ENCODE data around the gene NEK9. TPM values are rescaled to one million over a fixed set of nuclear protein-coding genes. Genes with fewer than 3 reads are reported as not detected.
A peak's percentile ranks its signal among the peaks of the same experiment; 100 is the strongest.
"Not testable (repeated sequence)": the region's sequence is repeated elsewhere in the genome, so short reads cannot be mapped to it uniquely, and the experiment has no call there.

The NEK9 gene
- total RNA-seq, 1 experiment from 2014 or later = 40.7 TPM

GRCh38 chr14:75128596-75128990 is 1.7 kb upstream of the NEK9 start:
- TF ChIP-seq, protein P1, sequence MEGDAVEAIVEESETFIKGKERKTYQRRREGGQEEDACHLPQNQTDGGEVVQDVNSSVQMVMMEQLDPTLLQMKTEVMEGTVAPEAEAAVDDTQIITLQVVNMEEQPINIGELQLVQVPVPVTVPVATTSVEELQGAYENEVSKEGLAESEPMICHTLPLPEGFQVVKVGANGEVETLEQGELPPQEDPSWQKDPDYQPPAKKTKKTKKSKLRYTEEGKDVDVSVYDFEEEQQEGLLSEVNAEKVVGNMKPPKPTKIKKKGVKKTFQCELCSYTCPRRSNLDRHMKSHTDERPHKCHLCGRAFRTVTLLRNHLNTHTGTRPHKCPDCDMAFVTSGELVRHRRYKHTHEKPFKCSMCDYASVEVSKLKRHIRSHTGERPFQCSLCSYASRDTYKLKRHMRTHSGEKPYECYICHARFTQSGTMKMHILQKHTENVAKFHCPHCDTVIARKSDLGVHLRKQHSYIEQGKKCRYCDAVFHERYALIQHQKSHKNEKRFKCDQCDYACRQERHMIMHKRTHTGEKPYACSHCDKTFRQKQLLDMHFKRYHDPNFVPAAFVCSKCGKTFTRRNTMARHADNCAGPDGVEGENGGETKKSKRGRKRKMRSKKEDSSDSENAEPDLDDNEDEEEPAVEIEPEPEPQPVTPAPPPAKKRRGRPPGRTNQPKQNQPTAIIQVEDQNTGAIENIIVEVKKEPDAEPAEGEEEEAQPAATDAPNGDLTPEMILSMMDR (IDR thresholded peaks at IDR 0.05) = no peak
- TF ChIP-seq SIN3A (IDR thresholded peaks at IDR 0.05; ENCODE audit: borderline replicate concordance, insufficient read depth, low read depth, low read length) (no peak), POLR2AphosphoS5 (IDR thresholded peaks at IDR 0.05; ENCODE audit: low read depth, low read length) (no peak), REST (IDR thresholded peaks at IDR 0.05; ENCODE audit: insufficient read depth in 1 of 2, low read depth in 2 of 2, low read length in 1 of 2) (no peak), TCF7L2 (IDR thresholded peaks at IDR 0.05; ENCODE audit: low read depth, low read length) (no peak)
- H3K27me3 ChIP-seq (ENCODE audit: control insufficient read depth, insufficient read depth, low read length) = no peaks in the 10 kb centered on the region
- H3K4me1 ChIP-seq (ENCODE audit: control insufficient read depth, insufficient read depth, low read length) = peaks cover 22% of the 10 kb centered on the region; the same call in 1 of the 2 replicates
- no peak overlapping the region for H3K27ac ChIP-seq (ENCODE audit: low read length)
- peaks cover 11% of the 10 kb centered on the region; the same call in 1 of the 2 replicates for H3K36me3 ChIP-seq (ENCODE audit: control insufficient read depth, insufficient read depth, low read length)
- no peak for ATAC-seq
- no peak for DNase-seq (ENCODE audit: low read depth, low spot score)
- in situ Hi-C loops (cut with HindIII; ENCODE audit: low pct_unique_long_range_greater_than_20kb, low sequenced_read_pairs) (no loop called here), intact Hi-C loops (cut with micrococcal nuclease; ENCODE audit: unreplicated experiment) (no loop called here)
- ChIA-PET POLR2A (interaction anchor here (1.1 kb wide), 1 partner anchor 155 kb away, joined by 3 read pairs; no protein-coding TSS in a partner anchor), CTCF (interaction anchor here (0.6 kb wide), 1 partner anchor 174 kb away, joined by 8 read pairs; no protein-coding TSS in a partner anchor)
- BruUV-seq (replicated peaks) = no TSS peak
- no peak overlapping the region for H3K4me3 ChIP-seq (ENCODE audit: low read depth in 2 of 2, low read length in 2 of 2)
- no peaks in the 10 kb centered on the region for H3K9me3 ChIP-seq (ENCODE audit: control insufficient read depth, insufficient read depth, low read depth, low read length)

- intact Hi-C loops (cut with micrococcal nuclease; ENCODE audit: unreplicated experiment) = no loop called here
- Histone ChIP-seq H3K9me3 (ENCODE audit: control insufficient read depth, insufficient read depth, low read depth, low read length) (no peaks in the 10 kb centered on the region), H3K27ac (ENCODE audit: low read length) (no peak overlapping the region), H3K4me3 (ENCODE audit: low read depth in 2 of 2, low read length in 2 of 2) (peak overlapping the region in 1 of 2 experiments; percentile 67; a peak in 2 of 4 replicates), H3K27me3 (ENCODE audit: control insufficient read depth, insufficient read depth, low read length) (no peaks in the 10 kb centered on the region), H3K4me1 (ENCODE audit: control insufficient read depth, insufficient read depth, low read length) (peaks cover 22% of the 10 kb centered on the region; the same call in 1 of the 2 replicates), H3K36me3 (ENCODE audit: control insufficient read depth, insufficient read depth, low read length) (peaks cover 11% of the 10 kb centered on the region; the same call in 1 of the 2 replicates)
- ChIA-PET POLR2A (interaction anchor here (1.1 kb wide), 1 partner anchor 155 kb away, joined by 3 read pairs; no protein-coding TSS in a partner anchor), CTCF (no interaction called here)
- DNase-seq (ENCODE audit: low read depth, low spot score) (no peak), ATAC-seq (no peak)
- in situ Hi-C loops (cut with HindIII; ENCODE audit: low pct_unique_long_range_greater_than_20kb, low sequenced_read_pairs) = no loop called here
- no TSS peak for BruUV-seq (replicated peaks)
- TF ChIP-seq, protein P1 (IDR thresholded peaks at IDR 0.05) = no peak
- TF ChIP-seq POLR2AphosphoS5 (IDR thresholded peaks at IDR 0.05; ENCODE audit: low read depth, low read length) (no peak), TCF7L2 (IDR thresholded peaks at IDR 0.05; ENCODE audit: low read depth, low read length) (no peak), REST (IDR thresholded peaks at IDR 0.05; ENCODE audit: insufficient read depth in 1 of 2, low read depth in 2 of 2, low read length in 1 of 2) (no peak), SIN3A (IDR thresholded peaks at IDR 0.05; ENCODE audit: borderline replicate concordance, insufficient read depth, low read depth, low read length) (no peak)
Measured at GRCh38 chr14:75127903-75128595, 1.2 kb upstream of the NEK9 start.

DNA sequence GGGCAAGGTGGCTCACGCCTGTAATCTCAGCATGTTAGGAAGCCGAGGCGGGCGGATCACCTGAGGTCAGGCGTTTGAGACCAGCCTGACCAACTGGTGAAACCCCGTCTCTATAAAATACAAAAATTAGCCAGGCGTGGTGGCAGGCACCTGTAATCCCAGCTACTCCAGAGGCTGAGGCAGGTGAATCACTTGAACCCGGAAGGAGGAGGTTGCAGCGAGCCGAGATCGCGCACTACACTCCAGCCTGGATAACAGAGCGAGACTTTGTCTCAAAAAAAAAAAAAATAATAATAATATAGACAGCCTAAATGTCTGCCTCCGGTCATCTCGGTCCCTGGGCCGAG is 599 bp upstream of the NEK9 start:
- H3K27me3 ChIP-seq (ENCODE audit: control insufficient read depth, insufficient read depth, low read length); ATAC-seq; in situ Hi-C loops (cut with HindIII; ENCODE audit: low pct_unique_long_range_greater_than_20kb, low sequenced_read_pairs); POLR2A ChIA-PET; intact Hi-C loops (cut with micrococcal nuclease; ENCODE audit: unreplicated experiment); DNase-seq (ENCODE audit: low read depth, low spot score); H3K9me3 ChIP-seq (ENCODE audit: control insufficient read depth, insufficient read depth, low read depth, low read length); CTCF ChIA-PET: not testable (repeated sequence)
- peak overlapping the region; percentile 67 to 71 for H3K4me3 ChIP-seq (ENCODE audit: low read depth in 2 of 2, low read length in 2 of 2)
- BruUV-seq (replicated peaks) = TSS peak; percentile 83
- H3K27ac ChIP-seq (ENCODE audit: low read length) = peak overlapping the region; percentile 89
- peaks cover 11% of the 10 kb centered on the region; the same call in 1 of the 2 replicates for H3K36me3 ChIP-seq (ENCODE audit: control insufficient read depth, insufficient read depth, low read length)
- peaks cover 22% of the 10 kb centered on the region; the same call in 1 of the 2 replicates for H3K4me1 ChIP-seq (ENCODE audit: control insufficient read depth, insufficient read depth, low read length)
